Body of pancreas (tissue), 4 donors: ENCODE data around the gene TDP2. TPM values are rescaled to one million over a fixed set of nuclear protein-coding genes. Genes with fewer than 3 reads are reported as not detected.
A peak's percentile ranks its signal among the peaks of the same experiment; 100 is the strongest.
"Not testable (repeated sequence)": the region's sequence is repeated elsewhere in the genome, so short reads cannot be mapped to it uniquely, and the experiment has no call there.

Experiments used
- ATAC-seq: fragments of 150-250 bp; one replicate; pipeline ENCODE4 v1.9.1; 2016
- DNase-seq, 4 donors: peaks; one replicate each; pipeline ENCODE4 v3.0.0-alpha.2; 2019
- H3K27ac ChIP-seq, 4 donors: fragments of 200-600 bp; sonication (generic); 1 replicate in 3 of 4; 2 replicates in 1 of 4; pipeline versions ENCODE4 v1.5.1 to v1.6.1; 2016 to 2019; ENCODE audit warnings: mild to moderate bottlenecking in 1 of 4, mixed read lengths in 1 of 4, moderate library complexity in 1 of 4
- H3K27me3 ChIP-seq, 2 donors: fragments of 200-600 bp; sonication (generic); one replicate each; pipeline ENCODE4 v1.6.0; 2016; ENCODE audit warnings: mild to moderate bottlenecking in 1 of 2
- H3K36me3 ChIP-seq, 2 donors: fragments of 200-600 bp; sonication (generic); replicated peaks in 1 of 2; 2 replicates each; pipeline ENCODE4 v1.5.1; 2016; ENCODE audit warnings: low read depth in 2 of 2; ENCODE audit not compliant: insufficient read depth in 1 of 2
- H3K4me1 ChIP-seq: fragments of 200-600 bp; sonication (generic); one replicate; pipeline ENCODE4 v1.6.0; 2016
- H3K4me3 ChIP-seq, 2 donors: fragments of 200-600 bp; sonication (generic); 1 replicate in 1 of 2; 2 replicates in 1 of 2; pipeline ENCODE4 v1.5.1; 2016 to 2019
- H3K9me3 ChIP-seq, 3 donors: fragments of 200-600 bp; sonication (generic); 1 replicate in 2 of 3; 2 replicates in 1 of 3; pipeline ENCODE4 v1.5.1; 2016
- POLR2A ChIP-seq, 3 donors: fragments of 450-650 bp; IDR thresholded peaks; one replicate each; pipeline ENCODE4 v1.6.1; 2016; ENCODE audit warnings: antibody characterized with exemption in 3 of 3, mild to moderate bottlenecking in 2 of 3
- WGBS, 2 donors: methylation state at CpG; one replicate each; pipeline ENCODE4 v1.1.5; 2017; 5-methylcytosine and 5-hydroxymethylcytosine counted together
- intact Hi-C: fragments of 100-400 bp; cut with DNase I; formaldehyde crosslinking; loops from one replicate; pipeline ENCODE4 v1.15.1; 2023
- total RNA-seq, 2 donors: library from RNA; depleted of rRNA; stranded (reverse); fragments of >200 nt; gene quantifications; one replicate each; pipeline ENCODE4 v1.1.0, GENCODE V29; 2016
- TF ChIP-seq, protein P1 (sequence below), 7 experiments: fragments of 450-650 bp in 4 of 7; fragments of 200-600 bp in 3 of 7; sonication (generic) in 3 of 7; IDR thresholded peaks; one replicate each; pipeline ENCODE4 v1.5.1; 2016 to 2019; ENCODE audit warnings: antibody characterized with exemption in 7 of 7

TDP2 gene
- total RNA-seq, 2 donors from 2014 or later = 21.0 to 25.1 TPM

- TF ChIP-seq, protein P1, sequence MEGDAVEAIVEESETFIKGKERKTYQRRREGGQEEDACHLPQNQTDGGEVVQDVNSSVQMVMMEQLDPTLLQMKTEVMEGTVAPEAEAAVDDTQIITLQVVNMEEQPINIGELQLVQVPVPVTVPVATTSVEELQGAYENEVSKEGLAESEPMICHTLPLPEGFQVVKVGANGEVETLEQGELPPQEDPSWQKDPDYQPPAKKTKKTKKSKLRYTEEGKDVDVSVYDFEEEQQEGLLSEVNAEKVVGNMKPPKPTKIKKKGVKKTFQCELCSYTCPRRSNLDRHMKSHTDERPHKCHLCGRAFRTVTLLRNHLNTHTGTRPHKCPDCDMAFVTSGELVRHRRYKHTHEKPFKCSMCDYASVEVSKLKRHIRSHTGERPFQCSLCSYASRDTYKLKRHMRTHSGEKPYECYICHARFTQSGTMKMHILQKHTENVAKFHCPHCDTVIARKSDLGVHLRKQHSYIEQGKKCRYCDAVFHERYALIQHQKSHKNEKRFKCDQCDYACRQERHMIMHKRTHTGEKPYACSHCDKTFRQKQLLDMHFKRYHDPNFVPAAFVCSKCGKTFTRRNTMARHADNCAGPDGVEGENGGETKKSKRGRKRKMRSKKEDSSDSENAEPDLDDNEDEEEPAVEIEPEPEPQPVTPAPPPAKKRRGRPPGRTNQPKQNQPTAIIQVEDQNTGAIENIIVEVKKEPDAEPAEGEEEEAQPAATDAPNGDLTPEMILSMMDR (IDR thresholded peaks at IDR 0.05) = no peak
- no peak for TF ChIP-seq POLR2A (IDR thresholded peaks at IDR 0.05)
- no peaks in the 10 kb centered on the region for H3K9me3 ChIP-seq
- peaks cover 34% of the 10 kb centered on the region for H3K4me1 ChIP-seq
- intact Hi-C loops = no loop called here
- no peak for ATAC-seq
- 96% methylated on average over 9 of the region's 9 CpGs for WGBS, 2 donors
- no peak for DNase-seq
- H3K36me3 ChIP-seq = no peaks in the 10 kb centered on the region
- no peak overlapping the region for H3K4me3 ChIP-seq
- H3K27me3 ChIP-seq = no peaks in the 10 kb centered on the region
- no peak overlapping the region for H3K27ac ChIP-seq
Observed at GRCh38 chr6:24668997-24669361, 2.3 kb upstream of the TDP2 start.

GRCh38 chr6:24668066-24668996 lies 1.6 kb upstream of the TDP2 start:
- DNase-seq, H3K9me3 ChIP-seq, ATAC-seq, intact Hi-C loops, H3K4me3 ChIP-seq, H3K36me3 ChIP-seq, H3K27me3 ChIP-seq: not testable (repeated sequence)
- Histone ChIP-seq H3K4me1 (peaks cover 38% of the 10 kb centered on the region), H3K27ac (peak overlapping the region in 3 of 4 donors; percentile 65 to 96 (median 95))
- 88 to 95% methylated on average over 17 to 18 of the region's 18 CpGs for WGBS, 2 donors

DNA sequence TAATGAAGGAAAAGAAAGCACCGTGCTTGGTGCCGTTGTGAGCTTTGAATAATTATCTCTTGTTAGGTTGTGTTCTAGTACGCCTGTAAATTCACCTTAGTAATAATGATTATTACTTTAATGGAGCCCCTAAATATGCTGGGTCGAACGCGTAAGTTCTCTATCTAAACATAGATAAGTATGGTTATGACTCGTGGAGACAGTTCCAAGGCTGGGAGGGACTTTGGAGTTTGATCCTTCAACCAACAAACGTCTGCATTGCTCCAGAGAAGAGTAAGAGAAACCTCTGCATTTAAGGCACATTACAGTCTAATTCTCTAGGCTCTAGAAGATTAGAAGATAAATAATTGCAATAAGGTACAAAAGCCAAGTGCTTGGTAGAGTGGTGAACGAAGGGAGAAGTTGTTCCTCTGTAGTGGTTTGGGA lies 692 bp upstream of the TDP2 start:
- peak in 1 of 4 donors; percentile 30 for DNase-seq
- Histone ChIP-seq H3K4me3 (peak overlapping the region; percentile 66 to 71), H3K9me3 (no peaks in the 10 kb centered on the region), H3K27me3 (no peaks in the 10 kb centered on the region), H3K27ac (peak overlapping the region; percentile 65 to 96 (median 92)), H3K36me3 (peaks cover 0 to 2% of the 10 kb centered on the region in 2 donors), H3K4me1 (peaks cover 42% of the 10 kb centered on the region)
- WGBS, 2 donors = 1 to 5% methylated on average over 9 of the region's 9 CpGs
- intact Hi-C loops = no loop called here
- ATAC-seq = no peak
- no peak for TF ChIP-seq POLR2A (IDR thresholded peaks at IDR 0.05)
- TF ChIP-seq, protein P1 (IDR thresholded peaks at IDR 0.05) = no peak

DNA sequence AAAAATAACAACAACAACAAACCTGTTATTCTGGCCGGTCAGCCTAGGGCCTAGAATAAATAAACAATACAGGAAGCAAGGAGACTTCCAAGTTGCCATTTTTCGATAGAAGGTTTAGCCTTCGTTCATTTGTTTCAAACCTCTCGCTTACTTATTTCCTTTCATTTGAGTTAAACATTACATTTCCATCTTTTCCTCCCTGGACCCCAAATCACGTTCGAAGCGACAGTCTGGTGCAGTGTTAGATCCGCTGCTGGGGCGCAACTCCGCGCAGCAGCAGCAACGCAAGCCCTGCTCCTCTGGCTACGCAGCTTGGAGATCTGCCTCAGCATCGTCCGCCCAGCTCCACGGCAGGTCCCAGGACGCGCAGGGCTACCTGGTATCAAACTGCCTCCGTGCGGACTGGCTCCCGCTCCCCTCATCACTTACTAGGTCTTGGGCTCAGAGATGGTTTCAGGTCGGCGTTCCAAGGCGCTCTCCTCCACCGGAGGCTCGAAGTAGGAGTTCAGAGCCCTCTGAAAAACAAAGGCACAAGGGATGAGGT lies 530 bp downstream of the TDP2 start:
- intact Hi-C loops = no loop called here
- peak; percentile 31 to 48 (median 38) for DNase-seq
- WGBS, 2 donors = 0% methylated on average over 14 to 26 of the region's 26 CpGs
- Histone ChIP-seq H3K27me3 (no peaks in the 10 kb centered on the region), H3K27ac (peak overlapping the region; percentile 65 to 96 (median 92)), H3K4me3 (peak overlapping the region; percentile 66 to 71), H3K36me3 (peaks cover 0 to 2% of the 10 kb centered on the region in 2 donors), H3K4me1 (peaks cover 47% of the 10 kb centered on the region), H3K9me3 (no peaks in the 10 kb centered on the region)
- ATAC-seq = peak; percentile 39
- no peak for TF ChIP-seq POLR2A (IDR thresholded peaks at IDR 0.05)
- TF ChIP-seq, protein P1 (IDR thresholded peaks at IDR 0.05) = no peak
